ENCODE measurements around the gene KCNJ6. TPM values are rescaled to one million over a fixed set of nuclear protein-coding genes. Genes with fewer than 3 reads are reported as not detected.

The KCNJ6 gene
- polyA plus RNA-seq, 1 of the 3 experiments (the other 2 are of a cell fraction): not detected

DNA sequence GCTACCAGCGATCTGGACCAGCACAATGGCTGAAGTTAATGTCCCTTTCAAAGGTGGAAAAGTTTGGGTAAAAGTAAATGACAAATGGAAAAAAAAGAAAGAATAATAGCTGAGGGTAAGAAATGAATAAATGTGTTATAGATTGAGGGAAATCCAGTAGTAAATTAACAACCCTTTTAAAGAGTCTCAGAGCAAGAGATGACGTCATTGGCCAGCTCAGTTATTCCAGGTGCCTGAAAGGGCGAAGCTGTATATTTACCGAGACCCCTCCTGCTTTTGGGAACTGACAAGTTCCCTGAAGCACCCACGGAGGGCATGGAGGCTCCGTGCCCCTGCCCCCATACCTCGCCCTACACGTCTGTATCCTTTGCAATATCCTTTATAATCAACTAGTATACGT lies 40.5 kb upstream of the KCNJ6 start:
- H3K36me3 ChIP-seq (replicated peaks in 1 of 2; ENCODE audit: control insufficient read depth in 1 of 2, insufficient read depth in 2 of 2, low read length in 1 of 2): no peaks in the 10 kb centered on the region
- H3K9me2 ChIP-seq: no peaks in the 10 kb centered on the region
- H3K4me1 ChIP-seq (ENCODE audit: control insufficient read depth in 1 of 2, insufficient read depth in 2 of 2, low read depth in 1 of 2, low read length in 1 of 2): no peaks in the 10 kb centered on the region
- POLR2A ChIA-PET: no interaction called here
- H4K20me1 ChIP-seq (ENCODE audit: insufficient read depth): no peaks in the 10 kb centered on the region
- no peak overlapping the region for H3K9ac ChIP-seq
- TF ChIP-seq, protein P1, sequence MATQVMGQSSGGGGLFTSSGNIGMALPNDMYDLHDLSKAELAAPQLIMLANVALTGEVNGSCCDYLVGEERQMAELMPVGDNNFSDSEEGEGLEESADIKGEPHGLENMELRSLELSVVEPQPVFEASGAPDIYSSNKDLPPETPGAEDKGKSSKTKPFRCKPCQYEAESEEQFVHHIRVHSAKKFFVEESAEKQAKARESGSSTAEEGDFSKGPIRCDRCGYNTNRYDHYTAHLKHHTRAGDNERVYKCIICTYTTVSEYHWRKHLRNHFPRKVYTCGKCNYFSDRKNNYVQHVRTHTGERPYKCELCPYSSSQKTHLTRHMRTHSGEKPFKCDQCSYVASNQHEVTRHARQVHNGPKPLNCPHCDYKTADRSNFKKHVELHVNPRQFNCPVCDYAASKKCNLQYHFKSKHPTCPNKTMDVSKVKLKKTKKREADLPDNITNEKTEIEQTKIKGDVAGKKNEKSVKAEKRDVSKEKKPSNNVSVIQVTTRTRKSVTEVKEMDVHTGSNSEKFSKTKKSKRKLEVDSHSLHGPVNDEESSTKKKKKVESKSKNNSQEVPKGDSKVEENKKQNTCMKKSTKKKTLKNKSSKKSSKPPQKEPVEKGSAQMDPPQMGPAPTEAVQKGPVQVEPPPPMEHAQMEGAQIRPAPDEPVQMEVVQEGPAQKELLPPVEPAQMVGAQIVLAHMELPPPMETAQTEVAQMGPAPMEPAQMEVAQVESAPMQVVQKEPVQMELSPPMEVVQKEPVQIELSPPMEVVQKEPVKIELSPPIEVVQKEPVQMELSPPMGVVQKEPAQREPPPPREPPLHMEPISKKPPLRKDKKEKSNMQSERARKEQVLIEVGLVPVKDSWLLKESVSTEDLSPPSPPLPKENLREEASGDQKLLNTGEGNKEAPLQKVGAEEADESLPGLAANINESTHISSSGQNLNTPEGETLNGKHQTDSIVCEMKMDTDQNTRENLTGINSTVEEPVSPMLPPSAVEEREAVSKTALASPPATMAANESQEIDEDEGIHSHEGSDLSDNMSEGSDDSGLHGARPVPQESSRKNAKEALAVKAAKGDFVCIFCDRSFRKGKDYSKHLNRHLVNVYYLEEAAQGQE (IDR thresholded peaks at IDR 0.05; ENCODE audit: low read depth, low read length): no peak
- TF ChIP-seq FOSL2 (IDR thresholded peaks at IDR 0.05; ENCODE audit: borderline replicate concordance, low read depth) (no peak), EP300 (IDR thresholded peaks at IDR 0.05; ENCODE audit: borderline replicate concordance in 1 of 2, low read depth in 1 of 2, low read length in 1 of 2) (no peak), SIN3A (IDR thresholded peaks at IDR 0.05; ENCODE audit: borderline replicate concordance, low read depth, low read length) (no peak), TCF12 (IDR thresholded peaks at IDR 0.05) (no peak), RAD21 (IDR thresholded peaks at IDR 0.05; ENCODE audit: low read length) (no peak), YY1 (IDR thresholded peaks at IDR 0.05; ENCODE audit: low read depth) (no peak), JUND (IDR thresholded peaks at IDR 0.05) (no peak), GABPA (IDR thresholded peaks at IDR 0.05; ENCODE audit: low read depth) (no peak)
- TF ChIP-seq, protein P2, sequence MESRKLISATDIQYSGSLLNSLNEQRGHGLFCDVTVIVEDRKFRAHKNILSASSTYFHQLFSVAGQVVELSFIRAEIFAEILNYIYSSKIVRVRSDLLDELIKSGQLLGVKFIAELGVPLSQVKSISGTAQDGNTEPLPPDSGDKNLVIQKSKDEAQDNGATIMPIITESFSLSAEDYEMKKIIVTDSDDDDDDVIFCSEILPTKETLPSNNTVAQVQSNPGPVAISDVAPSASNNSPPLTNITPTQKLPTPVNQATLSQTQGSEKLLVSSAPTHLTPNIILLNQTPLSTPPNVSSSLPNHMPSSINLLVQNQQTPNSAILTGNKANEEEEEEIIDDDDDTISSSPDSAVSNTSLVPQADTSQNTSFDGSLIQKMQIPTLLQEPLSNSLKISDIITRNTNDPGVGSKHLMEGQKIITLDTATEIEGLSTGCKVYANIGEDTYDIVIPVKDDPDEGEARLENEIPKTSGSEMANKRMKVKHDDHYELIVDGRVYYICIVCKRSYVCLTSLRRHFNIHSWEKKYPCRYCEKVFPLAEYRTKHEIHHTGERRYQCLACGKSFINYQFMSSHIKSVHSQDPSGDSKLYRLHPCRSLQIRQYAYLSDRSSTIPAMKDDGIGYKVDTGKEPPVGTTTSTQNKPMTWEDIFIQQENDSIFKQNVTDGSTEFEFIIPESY (IDR thresholded peaks at IDR 0.05; ENCODE audit: borderline replicate concordance, low read depth): no peak
- no peaks in the 10 kb centered on the region for H3K79me2 ChIP-seq (ENCODE audit: insufficient read depth)
- no peak overlapping the region for H3K4me2 ChIP-seq
- H3K27ac ChIP-seq (ENCODE audit: low read depth in 2 of 2, low read length in 1 of 2): no peak overlapping the region
- no peak overlapping the region for H3K4me3 ChIP-seq (ENCODE audit: low read depth in 2 of 2, low read length in 1 of 2)
- 29% methylated on average over 9 of the region's 9 CpGs for WGBS (ENCODE audit: low lambda C conversion rate)
- H3K9me3 ChIP-seq: no peaks in the 10 kb centered on the region
- DNase-seq: no peak
- no peaks in the 10 kb centered on the region for H3F3A ChIP-seq (replicated peaks; ENCODE audit: insufficient read depth)
- H2AFZ ChIP-seq (ENCODE audit: low read depth): no peak overlapping the region
- CTCF ChIA-PET: interaction anchor here (1.3 kb wide), 1 partner anchor 256 kb away, joined by 5 read pairs; no protein-coding TSS in a partner anchor
- no peaks in the 10 kb centered on the region for H3K27me3 ChIP-seq (ENCODE audit: insufficient read depth)

GRCh38 chr21:37945036-37945435 lies 28.8 kb upstream of the KCNJ6 start:
- H3K9me2 ChIP-seq: no peaks in the 10 kb centered on the region
- TF ChIP-seq RAD21 (IDR thresholded peaks at IDR 0.05; ENCODE audit: low read length) (no peak), SIN3A (IDR thresholded peaks at IDR 0.05; ENCODE audit: borderline replicate concordance, low read depth, low read length) (no peak), FOSL2 (IDR thresholded peaks at IDR 0.05; ENCODE audit: borderline replicate concordance, low read depth) (no peak), RXRA (IDR thresholded peaks at IDR 0.05; ENCODE audit: borderline replicate concordance, low read depth) (no peak), FOXJ3 (CRISPR knock-in tag; IDR thresholded peaks at IDR 0.05) (no peak)
- TF ChIP-seq, protein P1 (IDR thresholded peaks at IDR 0.05; ENCODE audit: low read depth, low read length): no peak
- no peaks in the 10 kb centered on the region for H3K9me3 ChIP-seq
- CTCF ChIA-PET: no interaction called here
- no peaks in the 10 kb centered on the region for H3K36me3 ChIP-seq (replicated peaks in 1 of 2; ENCODE audit: control insufficient read depth in 1 of 2, insufficient read depth in 2 of 2, low read length in 1 of 2)
- H3F3A ChIP-seq (replicated peaks; ENCODE audit: insufficient read depth): no peaks in the 10 kb centered on the region
- H4K20me1 ChIP-seq (ENCODE audit: insufficient read depth): no peaks in the 10 kb centered on the region
- no peaks in the 10 kb centered on the region for H3K27me3 ChIP-seq (ENCODE audit: insufficient read depth)
- H3K4me3 ChIP-seq (ENCODE audit: low read depth in 2 of 2, low read length in 1 of 2): no peak overlapping the region
- POLR2A ChIA-PET: no interaction called here
- no peak for DNase-seq
- 0% methylated on average over 1 of the region's 2 CpGs for WGBS (ENCODE audit: low lambda C conversion rate)
- no peaks in the 10 kb centered on the region for H3K4me1 ChIP-seq (ENCODE audit: control insufficient read depth in 1 of 2, insufficient read depth in 2 of 2, low read depth in 1 of 2, low read length in 1 of 2)
- no peak overlapping the region for H2AFZ ChIP-seq (ENCODE audit: low read depth)
- H3K27ac ChIP-seq (ENCODE audit: low read depth in 2 of 2, low read length in 1 of 2): no peak overlapping the region
- H3K9ac ChIP-seq: no peak overlapping the region
- no peak overlapping the region for H3K4me2 ChIP-seq
- no peaks in the 10 kb centered on the region for H3K79me2 ChIP-seq (ENCODE audit: insufficient read depth)
